IMR-90 (cell line): Measurements from ENCODE around the gene KIF16B.

ENCODE experiments used
- CEBPB ChIP-seq: IDR thresholded peaks from 2 replicates; pipeline ENCODE4 v1.6.1; 2012; ENCODE audit warnings: low read depth, low read length, improper control_type of control experiment
- CTCF ChIP-seq: conservative IDR thresholded peaks from 2 replicates; pipeline ENCODE4 v1.5.1; 2012; ENCODE audit warnings: mild to moderate bottlenecking, low read depth, low read length, improper control_type of control experiment
- POLR2A ChIP-seq: IDR thresholded peaks from 2 replicates; pipeline ENCODE4 v1.6.1; 2012; ENCODE audit warnings: mild to moderate bottlenecking, low read depth, low read length
- RCOR1 ChIP-seq: IDR thresholded peaks from 2 replicates; pipeline ENCODE4 v1.6.1; 2012; ENCODE audit warnings: mild to moderate bottlenecking, low read length, improper control_type of control experiment; ENCODE audit not compliant: insufficient replicate concordance
- TF ChIP-seq, protein P1 (sequence below): fragments of 150-350 bp; IDR thresholded peaks from 2 replicates; pipeline ENCODE4 v1.6.1; 2017; ENCODE audit warnings: mild to moderate bottlenecking, antibody characterized with exemption, low read length, low read depth

DNA sequence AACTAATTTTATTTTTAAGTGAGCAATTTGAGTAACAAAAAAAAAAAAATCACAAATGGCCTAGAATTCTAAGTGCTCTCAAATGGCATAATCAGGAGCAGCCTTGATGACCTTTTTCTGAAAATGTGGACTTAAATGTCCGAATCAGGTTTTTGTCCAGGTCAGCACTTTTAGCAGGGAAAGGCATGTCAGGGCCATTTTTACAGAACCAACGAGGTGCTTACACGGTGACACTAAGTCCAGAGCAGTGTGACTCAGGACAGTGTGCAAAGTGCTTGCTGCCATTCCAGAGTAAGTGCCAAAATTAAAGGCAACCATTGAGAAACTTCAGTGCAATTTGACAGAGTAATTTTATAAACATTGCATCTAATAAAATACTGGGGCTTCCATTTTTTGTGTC is 127.8 kb downstream of the KIF16B start:
- TF ChIP-seq CTCF (no peak), RCOR1 (no peak), POLR2A (no peak), CEBPB (no peak)
- TF ChIP-seq, protein P1, sequence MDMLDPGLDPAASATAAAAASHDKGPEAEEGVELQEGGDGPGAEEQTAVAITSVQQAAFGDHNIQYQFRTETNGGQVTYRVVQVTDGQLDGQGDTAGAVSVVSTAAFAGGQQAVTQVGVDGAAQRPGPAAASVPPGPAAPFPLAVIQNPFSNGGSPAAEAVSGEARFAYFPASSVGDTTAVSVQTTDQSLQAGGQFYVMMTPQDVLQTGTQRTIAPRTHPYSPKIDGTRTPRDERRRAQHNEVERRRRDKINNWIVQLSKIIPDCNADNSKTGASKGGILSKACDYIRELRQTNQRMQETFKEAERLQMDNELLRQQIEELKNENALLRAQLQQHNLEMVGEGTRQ, result no peak
